PC-9 (cell line): ENCODE measurements around the gene CCDC148.

Experiments used
- EZH2 ChIP-seq: fragments of 200-600 bp; sonication (generic); IDR thresholded peaks from 2 replicates; pipeline ENCODE4 v1.8.0; 2017; ENCODE audit warnings: antibody characterized with exemption, low read depth
- TF ChIP-seq, protein P1 (sequence below): fragments of 200-600 bp; sonication (generic); conservative IDR thresholded peaks from 2 replicates; pipeline ENCODE4 v1.6.1; 2017; ENCODE audit warnings: mixed run types, antibody characterized with exemption, mild to moderate bottlenecking, moderate library complexity

GRCh38 chr2:158172719-158173118 lies 283.8 kb downstream of the CCDC148 start:
- TF ChIP-seq, protein P1, sequence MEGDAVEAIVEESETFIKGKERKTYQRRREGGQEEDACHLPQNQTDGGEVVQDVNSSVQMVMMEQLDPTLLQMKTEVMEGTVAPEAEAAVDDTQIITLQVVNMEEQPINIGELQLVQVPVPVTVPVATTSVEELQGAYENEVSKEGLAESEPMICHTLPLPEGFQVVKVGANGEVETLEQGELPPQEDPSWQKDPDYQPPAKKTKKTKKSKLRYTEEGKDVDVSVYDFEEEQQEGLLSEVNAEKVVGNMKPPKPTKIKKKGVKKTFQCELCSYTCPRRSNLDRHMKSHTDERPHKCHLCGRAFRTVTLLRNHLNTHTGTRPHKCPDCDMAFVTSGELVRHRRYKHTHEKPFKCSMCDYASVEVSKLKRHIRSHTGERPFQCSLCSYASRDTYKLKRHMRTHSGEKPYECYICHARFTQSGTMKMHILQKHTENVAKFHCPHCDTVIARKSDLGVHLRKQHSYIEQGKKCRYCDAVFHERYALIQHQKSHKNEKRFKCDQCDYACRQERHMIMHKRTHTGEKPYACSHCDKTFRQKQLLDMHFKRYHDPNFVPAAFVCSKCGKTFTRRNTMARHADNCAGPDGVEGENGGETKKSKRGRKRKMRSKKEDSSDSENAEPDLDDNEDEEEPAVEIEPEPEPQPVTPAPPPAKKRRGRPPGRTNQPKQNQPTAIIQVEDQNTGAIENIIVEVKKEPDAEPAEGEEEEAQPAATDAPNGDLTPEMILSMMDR: no peak
- TF ChIP-seq EZH2: no peak
